ENCODE measurements around the gene GRIN3B.
A peak's percentile ranks its signal among the peaks of the same experiment; 100 is the strongest.

DNA sequence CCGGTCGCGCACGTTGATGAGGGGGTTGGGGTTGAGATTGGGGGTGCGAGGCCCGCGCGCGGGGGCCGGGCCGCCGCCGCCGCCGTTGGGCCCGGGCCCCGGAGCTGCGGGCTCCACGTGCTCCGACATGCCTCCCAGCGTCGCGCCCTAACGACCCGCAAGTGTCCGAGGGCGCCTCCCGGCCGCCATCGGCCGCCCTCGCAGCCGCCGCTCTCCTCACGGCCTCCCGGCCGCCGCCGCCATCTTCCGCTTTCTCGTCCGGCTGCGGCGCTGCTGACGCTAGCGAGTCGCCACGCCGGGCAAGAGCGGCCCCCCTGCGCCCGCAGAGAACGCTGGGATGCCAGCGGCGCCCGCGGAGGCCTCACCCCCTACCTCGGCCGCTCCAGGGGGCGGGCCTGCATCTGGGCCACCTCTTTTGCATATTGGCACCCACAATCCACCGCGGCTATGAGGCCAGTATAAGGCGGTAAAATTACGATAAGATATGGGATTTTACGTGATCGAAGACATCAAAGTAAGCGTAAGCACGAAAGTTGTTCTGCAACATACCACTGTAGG is 20.7 kb downstream of the GRIN3B start, which contains the start of gene TMEM259:
- TF ChIP-seq POLR2A (IDR thresholded peaks at IDR 0.05), result no peak
- no peak for TF ChIP-seq CTCF (IDR thresholded peaks at IDR 0.05)
- TF ChIP-seq POLR2AphosphoS5 (IDR thresholded peaks at IDR 0.05), result peak in 1 of 3 donors; percentile 78

Data from breast epithelium (tissue), 3 donors.